Cardiac ventricle fibroblast (primary cell): ENCODE results near the gene CCDC60. TPM values are rescaled to one million over a fixed set of nuclear protein-coding genes. Genes with fewer than 3 reads are reported as not detected.

ENCODE experiments used
- total RNA-seq: library from RNA; depleted of rRNA; stranded (reverse); fragments of >200 nt; gene quantifications from 2 replicates; pipeline ENCODE4 v1.2.3, GENCODE V29; 2015

CCDC60 gene, protein sequence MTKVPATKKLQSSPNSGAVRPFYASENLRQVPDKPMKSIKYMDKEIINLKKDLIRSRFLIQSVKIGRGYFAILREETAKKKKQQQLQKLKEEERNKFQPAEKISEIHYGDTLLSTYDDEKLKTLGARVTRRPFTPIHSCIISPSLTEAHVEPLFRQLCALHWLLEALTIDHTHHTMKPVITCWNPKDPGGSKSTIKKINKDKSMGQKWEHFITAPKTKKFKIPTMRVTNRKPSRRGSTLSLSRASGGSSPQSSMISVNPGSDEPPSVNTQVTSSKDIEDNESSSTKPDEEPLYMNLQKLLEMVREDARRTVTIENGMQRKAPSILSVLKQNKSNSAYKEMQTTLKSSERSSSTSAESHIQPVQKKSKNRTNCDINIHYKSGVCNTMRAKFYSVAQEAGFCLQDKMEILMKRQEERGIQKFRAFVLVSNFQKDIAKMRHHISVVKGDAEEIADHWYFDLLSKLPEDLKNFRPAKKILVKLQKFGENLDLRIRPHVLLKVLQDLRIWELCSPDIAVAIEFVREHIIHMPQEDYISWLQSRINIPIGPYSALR
- not detected in 2 replicates for total RNA-seq

DNA sequence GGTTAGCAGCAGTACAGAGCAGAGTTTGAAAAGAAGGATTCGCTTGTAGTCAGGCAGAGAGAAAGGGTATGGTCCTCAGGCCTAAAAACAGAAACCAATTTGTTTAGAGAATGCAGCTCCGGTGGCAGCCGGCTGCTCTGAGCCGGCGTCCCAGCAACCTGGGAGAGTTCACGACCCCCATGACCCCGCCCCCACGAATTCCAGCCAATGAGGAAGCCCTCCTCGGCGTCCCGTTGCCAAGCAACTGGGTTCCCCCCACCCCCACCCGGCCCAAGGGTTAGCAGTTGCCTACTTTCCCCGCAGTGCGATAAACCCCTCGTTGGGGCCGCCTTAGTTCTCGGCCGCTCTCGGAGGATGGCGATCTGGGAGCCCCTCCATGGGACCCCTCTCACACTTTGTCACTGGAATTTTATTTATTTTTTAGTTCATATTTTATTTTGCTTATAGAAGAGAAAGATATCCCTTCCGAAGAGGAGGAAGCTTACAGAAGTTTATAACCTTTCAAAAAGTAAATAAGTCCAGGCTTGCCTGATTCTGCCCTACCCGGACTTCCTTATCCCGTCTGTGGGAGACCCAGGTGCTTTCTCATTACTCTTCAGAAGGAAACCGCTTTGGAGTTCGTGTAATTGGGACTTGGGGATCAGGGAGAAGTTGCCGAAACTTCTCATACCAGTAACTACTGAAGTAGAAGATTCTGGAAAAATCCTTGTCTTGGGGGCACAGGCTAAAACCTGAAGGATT lies at the start of gene CCDC60:
Gene CCDC60, plus strand, starts transcription at position 300 of the 741 bp plus-strand sequence. CDS start 448 bp downstream, outside the sequence.

Other genes with a start within 250 kb of the CCDC60 start
- 10.1 and 10.9 TPM in 2 replicates for gene HSPB8, start 155.8 kb upstream of the CCDC60 start, total RNA-seq